ENCODE measurements around the gene FJX1.
"Not testable (repeated sequence)": the region's sequence is repeated elsewhere in the genome, so short reads cannot be mapped to it uniquely, and the experiment has no call there.

The FJX1 gene

GRCh38 chr11:35668350-35668749, 50.1 kb downstream of the FJX1 start:
- not testable (repeated sequence) for DNase-seq (ENCODE audit: low read depth)
